KOPT-K1 (cell line): ENCODE data around the gene HMGCLL1.

ENCODE experiments used
- H3K27ac ChIP-seq: fragments of 200-600 bp; sonication (generic); 2 replicates; pipeline ENCODE4 v1.5.1; 2016; ENCODE audit warnings: antibody characterized with exemption, mild to moderate bottlenecking, low read depth, low read length; ENCODE audit not compliant: poor library complexity, severe bottlenecking
- H3K36me3 ChIP-seq: fragments of 200-600 bp; sonication (generic); 2 replicates; pipeline ENCODE4 v1.5.1; 2017; ENCODE audit warnings: antibody characterized with exemption, mild to moderate bottlenecking, low read length, moderate library complexity; ENCODE audit not compliant: insufficient read depth
- H3K9me3 ChIP-seq: fragments of 200-600 bp; sonication (generic); 2 replicates; pipeline ENCODE4 v1.5.1; 2017; ENCODE audit warnings: antibody characterized with exemption, low read length, mild to moderate bottlenecking; ENCODE audit not compliant: insufficient read depth, poor library complexity, severe bottlenecking

Gene HMGCLL1

GRCh38 chr6:55497694-55498093, 81.3 kb downstream of the HMGCLL1 start:
- Histone ChIP-seq H3K9me3 (no peaks in the 10 kb centered on the region), H3K27ac (no peak overlapping the region), H3K36me3 (no peaks in the 10 kb centered on the region)

- Histone ChIP-seq H3K27ac (no peak overlapping the region), H3K9me3 (no peaks in the 10 kb centered on the region), H3K36me3 (no peaks in the 10 kb centered on the region)
Observed at GRCh38 chr6:55496201-55496600, 82.8 kb downstream of the HMGCLL1 start.

- Histone ChIP-seq H3K36me3 (no peaks in the 10 kb centered on the region), H3K27ac (no peak overlapping the region), H3K9me3 (no peaks in the 10 kb centered on the region)
Observed at GRCh38 chr6:55495277-55495676, 83.7 kb downstream of the HMGCLL1 start.

- no peaks in the 10 kb centered on the region for H3K9me3 ChIP-seq
- H3K27ac ChIP-seq = no peak overlapping the region
Observed at GRCh38 chr6:55494411-55494810, 84.6 kb downstream of the HMGCLL1 start.

GRCh38 chr6:55492259-55492658, 86.7 kb downstream of the HMGCLL1 start:
- Histone ChIP-seq H3K27ac (no peak overlapping the region), H3K9me3 (no peaks in the 10 kb centered on the region), H3K36me3 (no peaks in the 10 kb centered on the region)

More at GRCh38 chr6:55494411-55494810, 84.6 kb downstream of the HMGCLL1 start:
- H3K36me3 ChIP-seq = no peaks in the 10 kb centered on the region

- H3K36me3 ChIP-seq = no peaks in the 10 kb centered on the region
- H3K9me3 ChIP-seq = no peaks in the 10 kb centered on the region
- no peak overlapping the region for H3K27ac ChIP-seq
Observed at GRCh38 chr6:55490871-55491270, 88.1 kb downstream of the HMGCLL1 start.

- no peaks in the 10 kb centered on the region for H3K36me3 ChIP-seq
- H3K9me3 ChIP-seq = no peaks in the 10 kb centered on the region
- no peak overlapping the region for H3K27ac ChIP-seq
Observed at GRCh38 chr6:55474382-55474781, 104.6 kb downstream of the HMGCLL1 start.

GRCh38 chr6:55473722-55474121, 105.3 kb downstream of the HMGCLL1 start:
- Histone ChIP-seq H3K36me3 (no peaks in the 10 kb centered on the region), H3K27ac (no peak overlapping the region), H3K9me3 (no peaks in the 10 kb centered on the region)

- H3K9me3 ChIP-seq = no peaks in the 10 kb centered on the region
- no peaks in the 10 kb centered on the region for H3K36me3 ChIP-seq
- no peak overlapping the region for H3K27ac ChIP-seq
Observed at GRCh38 chr6:55469951-55470366, 109.0 kb downstream of the HMGCLL1 start.

- Histone ChIP-seq H3K9me3 (no peaks in the 10 kb centered on the region), H3K27ac (no peak overlapping the region), H3K36me3 (no peaks in the 10 kb centered on the region)
Observed at GRCh38 chr6:55456016-55456415, 123.0 kb downstream of the HMGCLL1 start.

- Histone ChIP-seq H3K27ac (no peak overlapping the region), H3K9me3 (no peaks in the 10 kb centered on the region), H3K36me3 (no peaks in the 10 kb centered on the region)
Observed at GRCh38 chr6:55450005-55450404, 129.0 kb downstream of the HMGCLL1 start.

- no peaks in the 10 kb centered on the region for H3K9me3 ChIP-seq
- no peak overlapping the region for H3K27ac ChIP-seq
- H3K36me3 ChIP-seq = no peaks in the 10 kb centered on the region
Observed at GRCh38 chr6:55449225-55449624, 129.8 kb downstream of the HMGCLL1 start.

GRCh38 chr6:55448451-55448850, 130.5 kb downstream of the HMGCLL1 start:
- Histone ChIP-seq H3K9me3 (no peaks in the 10 kb centered on the region), H3K27ac (no peak overlapping the region), H3K36me3 (no peaks in the 10 kb centered on the region)

GRCh38 chr6:55447891-55448290, 131.1 kb downstream of the HMGCLL1 start:
- Histone ChIP-seq H3K36me3 (no peaks in the 10 kb centered on the region), H3K9me3 (no peaks in the 10 kb centered on the region), H3K27ac (no peak overlapping the region)

- no peaks in the 10 kb centered on the region for H3K9me3 ChIP-seq
- H3K27ac ChIP-seq = no peak overlapping the region
Observed at GRCh38 chr6:55445648-55446204, 133.3 kb downstream of the HMGCLL1 start.

GRCh38 chr6:55443238-55444134, 135.5 kb downstream of the HMGCLL1 start:
- Histone ChIP-seq H3K9me3 (no peaks in the 10 kb centered on the region), H3K27ac (no peak overlapping the region), H3K36me3 (no peaks in the 10 kb centered on the region)

More at GRCh38 chr6:55445648-55446204, 133.3 kb downstream of the HMGCLL1 start:
- no peaks in the 10 kb centered on the region for H3K36me3 ChIP-seq
